ENCODE results near the gene NFKB2.

- TF ChIP-seq POLR2AphosphoS5 (IDR thresholded peaks at IDR 0.05; ENCODE audit: low read depth, low read length): no peak
- TF ChIP-seq SIN3A (IDR thresholded peaks at IDR 0.05; ENCODE audit: borderline replicate concordance, insufficient read depth, low read length): no peak
These were observed 19.6 kb upstream of the NFKB2 start for GRCh38 chr10:102375867-102376266.
